Peyer's patch (tissue), 4 donors: ENCODE results near the gene SZT2.

Experiments used
- POLR2A ChIP-seq, 2 donors: fragments of 450-650 bp; IDR thresholded peaks; one replicate each; pipeline ENCODE4 v1.5.1; 2017; ENCODE audit warnings: antibody characterized with exemption in 2 of 2, mild to moderate bottlenecking in 2 of 2, moderate library complexity in 2 of 2
- TF ChIP-seq, protein P1 (sequence below), 6 experiments: fragments of 450-650 bp in 4 of 6; fragments of 200-600 bp in 2 of 6; sonication (generic) in 1 of 6; IDR thresholded peaks; one replicate each; pipeline ENCODE4 v1.5.1; 2017 to 2019; ENCODE audit warnings: antibody characterized with exemption in 6 of 6, mild to moderate bottlenecking in 3 of 6, moderate library complexity in 1 of 6

DNA sequence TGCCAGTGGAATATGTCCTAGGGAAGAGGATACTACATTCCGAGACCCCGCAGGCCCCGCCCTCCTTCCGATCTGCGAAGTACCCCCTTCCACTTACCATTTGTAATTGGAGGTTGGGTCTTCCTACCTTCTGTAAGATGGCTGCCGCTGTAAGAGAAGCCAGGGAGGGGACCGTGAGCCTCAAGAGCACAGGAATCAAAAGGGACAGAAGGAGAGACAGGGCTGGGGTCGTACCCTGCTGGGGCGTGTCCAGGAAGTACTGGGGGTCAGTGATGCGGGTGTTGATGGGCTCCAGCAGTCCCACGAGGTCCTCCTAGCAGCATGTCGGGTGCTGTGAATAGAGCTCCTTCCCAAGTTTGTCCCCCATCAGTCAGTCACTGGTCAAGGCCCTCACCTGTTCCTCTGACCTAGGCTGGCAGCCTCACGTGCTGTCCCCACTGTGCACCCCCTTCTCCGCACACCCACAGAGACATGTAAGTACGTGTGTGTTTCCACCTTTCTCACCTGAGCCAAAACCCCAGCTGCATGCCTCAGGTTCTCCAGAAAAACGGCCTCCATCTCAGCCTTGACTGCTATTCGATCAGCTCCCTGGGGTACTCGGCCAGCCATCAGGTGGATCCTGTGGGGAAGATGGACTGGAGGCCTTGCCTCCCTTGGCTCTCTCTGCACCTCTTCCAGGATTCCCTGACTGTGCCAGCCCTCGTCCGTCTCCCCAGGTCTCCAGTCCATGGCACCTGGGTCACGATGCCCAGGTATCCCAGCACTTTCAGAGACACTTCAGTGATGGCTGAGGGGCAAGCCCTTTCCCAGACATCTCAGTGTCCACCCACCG is 62.2 kb downstream of the SZT2 start:
- TF ChIP-seq, protein P1, sequence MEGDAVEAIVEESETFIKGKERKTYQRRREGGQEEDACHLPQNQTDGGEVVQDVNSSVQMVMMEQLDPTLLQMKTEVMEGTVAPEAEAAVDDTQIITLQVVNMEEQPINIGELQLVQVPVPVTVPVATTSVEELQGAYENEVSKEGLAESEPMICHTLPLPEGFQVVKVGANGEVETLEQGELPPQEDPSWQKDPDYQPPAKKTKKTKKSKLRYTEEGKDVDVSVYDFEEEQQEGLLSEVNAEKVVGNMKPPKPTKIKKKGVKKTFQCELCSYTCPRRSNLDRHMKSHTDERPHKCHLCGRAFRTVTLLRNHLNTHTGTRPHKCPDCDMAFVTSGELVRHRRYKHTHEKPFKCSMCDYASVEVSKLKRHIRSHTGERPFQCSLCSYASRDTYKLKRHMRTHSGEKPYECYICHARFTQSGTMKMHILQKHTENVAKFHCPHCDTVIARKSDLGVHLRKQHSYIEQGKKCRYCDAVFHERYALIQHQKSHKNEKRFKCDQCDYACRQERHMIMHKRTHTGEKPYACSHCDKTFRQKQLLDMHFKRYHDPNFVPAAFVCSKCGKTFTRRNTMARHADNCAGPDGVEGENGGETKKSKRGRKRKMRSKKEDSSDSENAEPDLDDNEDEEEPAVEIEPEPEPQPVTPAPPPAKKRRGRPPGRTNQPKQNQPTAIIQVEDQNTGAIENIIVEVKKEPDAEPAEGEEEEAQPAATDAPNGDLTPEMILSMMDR (IDR thresholded peaks at IDR 0.05) = no peak
- TF ChIP-seq POLR2A (IDR thresholded peaks at IDR 0.05) = no peak
